D721Med (cell line): Measurements from ENCODE around the gene EFR3B.
"Not testable (repeated sequence)": the region's sequence is repeated elsewhere in the genome, so short reads cannot be mapped to it uniquely, and the experiment has no call there.

Source experiments
- DNase-seq: peaks from one replicate; pipeline ENCODE4 v3.0.0; 2011; ENCODE audit warnings: low spot score; ENCODE audit not compliant: insufficient read length
- FAIRE-seq: peaks from 2 replicates; lab custom pipeline; 2011; peaks lifted over from hg19 to GRCh38; lab: Jason Lieb, UNC
- TF ChIP-seq, protein P1 (sequence below): IDR thresholded peaks from 2 replicates; pipeline ENCODE4 v1.5.1; 2012; ENCODE audit warnings: mild to moderate bottlenecking, control low read depth; ENCODE audit not compliant: insufficient read depth; ENCODE audit errors: missing control alignments

The EFR3B gene, protein sequence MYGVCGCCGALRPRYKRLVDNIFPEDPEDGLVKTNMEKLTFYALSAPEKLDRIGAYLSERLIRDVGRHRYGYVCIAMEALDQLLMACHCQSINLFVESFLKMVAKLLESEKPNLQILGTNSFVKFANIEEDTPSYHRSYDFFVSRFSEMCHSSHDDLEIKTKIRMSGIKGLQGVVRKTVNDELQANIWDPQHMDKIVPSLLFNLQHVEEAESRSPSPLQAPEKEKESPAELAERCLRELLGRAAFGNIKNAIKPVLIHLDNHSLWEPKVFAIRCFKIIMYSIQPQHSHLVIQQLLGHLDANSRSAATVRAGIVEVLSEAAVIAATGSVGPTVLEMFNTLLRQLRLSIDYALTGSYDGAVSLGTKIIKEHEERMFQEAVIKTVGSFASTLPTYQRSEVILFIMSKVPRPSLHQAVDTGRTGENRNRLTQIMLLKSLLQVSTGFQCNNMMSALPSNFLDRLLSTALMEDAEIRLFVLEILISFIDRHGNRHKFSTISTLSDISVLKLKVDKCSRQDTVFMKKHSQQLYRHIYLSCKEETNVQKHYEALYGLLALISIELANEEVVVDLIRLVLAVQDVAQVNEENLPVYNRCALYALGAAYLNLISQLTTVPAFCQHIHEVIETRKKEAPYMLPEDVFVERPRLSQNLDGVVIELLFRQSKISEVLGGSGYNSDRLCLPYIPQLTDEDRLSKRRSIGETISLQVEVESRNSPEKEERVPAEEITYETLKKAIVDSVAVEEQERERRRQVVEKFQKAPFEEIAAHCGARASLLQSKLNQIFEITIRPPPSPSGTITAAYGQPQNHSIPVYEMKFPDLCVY

DNA sequence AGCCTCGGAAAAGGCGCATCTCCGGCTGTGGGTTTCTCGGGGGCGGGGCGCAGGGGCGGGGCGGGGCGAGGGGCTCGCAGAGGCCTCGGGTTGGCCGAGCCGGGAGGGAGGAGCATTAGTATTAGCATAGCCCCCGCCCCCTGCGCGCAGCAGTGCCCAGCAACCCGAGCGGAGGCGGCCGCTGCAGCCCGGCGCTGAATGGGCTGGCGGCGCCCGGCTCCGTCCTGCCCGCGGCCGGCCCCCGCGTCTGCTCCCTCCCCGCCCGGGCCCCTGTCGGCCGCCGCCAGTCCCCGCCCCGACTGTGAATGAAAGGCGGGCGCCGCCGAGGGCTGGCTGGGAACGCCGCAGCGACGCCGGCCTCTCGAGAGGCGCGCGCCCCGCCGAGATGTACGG, at the start of gene EFR3B:
Gene EFR3B (plus strand): TSS at position 149 of the 393 bp plus-strand sequence. CDS start 237 bp downstream, at position 386.
- peak; percentile 96 for DNase-seq
- TF ChIP-seq, protein P1, sequence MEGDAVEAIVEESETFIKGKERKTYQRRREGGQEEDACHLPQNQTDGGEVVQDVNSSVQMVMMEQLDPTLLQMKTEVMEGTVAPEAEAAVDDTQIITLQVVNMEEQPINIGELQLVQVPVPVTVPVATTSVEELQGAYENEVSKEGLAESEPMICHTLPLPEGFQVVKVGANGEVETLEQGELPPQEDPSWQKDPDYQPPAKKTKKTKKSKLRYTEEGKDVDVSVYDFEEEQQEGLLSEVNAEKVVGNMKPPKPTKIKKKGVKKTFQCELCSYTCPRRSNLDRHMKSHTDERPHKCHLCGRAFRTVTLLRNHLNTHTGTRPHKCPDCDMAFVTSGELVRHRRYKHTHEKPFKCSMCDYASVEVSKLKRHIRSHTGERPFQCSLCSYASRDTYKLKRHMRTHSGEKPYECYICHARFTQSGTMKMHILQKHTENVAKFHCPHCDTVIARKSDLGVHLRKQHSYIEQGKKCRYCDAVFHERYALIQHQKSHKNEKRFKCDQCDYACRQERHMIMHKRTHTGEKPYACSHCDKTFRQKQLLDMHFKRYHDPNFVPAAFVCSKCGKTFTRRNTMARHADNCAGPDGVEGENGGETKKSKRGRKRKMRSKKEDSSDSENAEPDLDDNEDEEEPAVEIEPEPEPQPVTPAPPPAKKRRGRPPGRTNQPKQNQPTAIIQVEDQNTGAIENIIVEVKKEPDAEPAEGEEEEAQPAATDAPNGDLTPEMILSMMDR, result no peak
- FAIRE-seq, result no peak

GRCh38 chr2:24993406-24994145, 48.3 kb upstream of the EFR3B start:
- TF ChIP-seq, protein P1, result no peak
- DNase-seq (no peak), FAIRE-seq (no peak)

DNA sequence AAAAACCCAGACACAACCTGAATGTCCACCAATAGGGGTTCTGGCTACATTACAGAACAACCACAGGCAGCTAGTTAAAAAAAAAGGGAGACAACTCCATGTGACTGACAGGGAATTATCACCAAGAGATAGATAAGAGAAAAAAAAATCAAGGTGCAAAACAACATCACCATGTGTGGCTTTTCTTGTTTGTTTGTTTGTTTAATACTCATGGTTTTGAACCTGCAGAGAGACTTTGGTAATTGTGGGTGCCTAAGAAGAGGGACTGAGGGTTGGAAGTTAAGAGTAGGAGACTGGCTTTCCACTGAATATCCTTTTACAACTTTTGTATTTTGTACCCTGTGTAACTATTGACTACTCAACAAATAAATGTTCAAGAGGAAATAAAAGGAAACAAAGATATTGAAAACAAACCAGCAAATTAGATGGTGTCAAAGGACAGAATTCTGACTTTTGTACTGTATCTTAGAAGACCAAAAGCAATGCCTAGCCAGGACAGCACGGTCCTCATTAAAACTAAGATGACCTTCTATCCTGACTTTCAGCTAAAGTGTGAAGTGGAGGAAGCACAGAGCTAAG, 47.6 kb upstream of the EFR3B start:
- TF ChIP-seq, protein P1, result no peak
- DNase-seq (no peak), FAIRE-seq (no peak)

- not testable (repeated sequence) for DNase-seq
These were observed 42.8 kb upstream of the EFR3B start for GRCh38 chr2:24999097-24999496.

DNA sequence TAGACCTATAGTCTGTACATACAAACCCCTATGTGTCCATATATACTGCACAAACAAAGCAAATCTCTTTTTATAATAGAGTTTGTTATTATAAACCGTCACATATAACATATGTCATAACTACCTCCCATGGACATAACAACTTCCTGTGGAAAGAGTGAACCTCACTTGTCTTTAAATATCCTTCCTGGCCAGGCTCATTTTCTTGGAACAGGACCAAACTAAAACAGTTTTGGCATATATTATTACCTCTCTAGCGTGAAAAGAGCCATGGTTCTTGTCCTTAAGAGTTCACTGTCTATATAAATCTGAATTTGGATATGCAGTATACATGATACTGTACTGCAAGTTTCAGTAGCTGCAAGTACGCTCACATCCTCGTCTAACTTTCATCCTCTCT, 41.8 kb upstream of the EFR3B start:
- TF ChIP-seq, protein P1, result no peak
- DNase-seq, result no peak
- FAIRE-seq, result no peak

More at GRCh38 chr2:24999097-24999496, 42.8 kb upstream of the EFR3B start:
- FAIRE-seq, result not testable (repeated sequence)

DNA sequence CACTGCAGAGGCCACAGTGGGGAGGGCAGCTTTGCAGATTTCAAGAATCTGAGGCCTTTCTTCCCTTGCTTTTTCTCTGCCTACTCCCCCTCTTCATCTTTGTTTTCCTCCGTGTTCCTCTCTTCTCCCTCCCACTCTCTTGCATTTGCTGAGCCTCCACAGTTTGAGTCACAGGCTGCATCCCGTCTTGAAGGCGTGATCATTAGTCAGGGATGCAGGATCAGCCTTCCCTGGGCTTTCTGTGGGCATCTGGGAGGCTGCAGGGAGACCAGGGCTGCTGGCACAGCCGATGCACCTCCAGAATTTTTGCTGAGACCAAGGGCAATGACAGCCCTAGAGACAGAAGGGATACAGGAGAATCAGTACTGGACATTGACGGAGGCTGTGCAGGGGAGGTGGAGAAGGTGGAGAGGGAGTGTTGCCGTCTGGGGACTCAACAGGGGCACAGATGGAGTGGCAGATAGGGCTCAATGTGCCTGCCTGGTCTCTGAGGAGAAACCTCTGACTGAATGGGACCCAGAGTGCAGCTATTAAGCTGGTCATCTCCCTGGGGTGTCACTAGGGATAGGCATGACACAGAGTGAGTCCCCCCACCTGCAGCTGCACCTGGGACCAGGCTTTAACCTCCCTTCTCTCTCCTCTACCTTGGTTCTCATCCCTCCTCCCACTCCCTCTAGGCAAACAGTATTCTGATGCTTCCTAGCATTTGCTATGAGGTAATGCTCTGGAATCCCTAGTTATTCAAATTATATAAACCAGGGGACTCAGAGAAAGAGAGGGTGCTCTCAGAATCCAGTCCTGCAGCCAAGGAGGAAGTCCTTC, 41.2 kb upstream of the EFR3B start:
- FAIRE-seq, result no peak

More for the DNA sequence above, 41.2 kb upstream of the EFR3B start:
- no peak for DNase-seq
- TF ChIP-seq, protein P1, result no peak
